Measurements from ENCODE around the gene UBE2O.

Gene UBE2O

GRCh38 chr17:76370261-76370993, 82.5 kb downstream of the UBE2O start:
- Histone ChIP-seq H3K18ac (ENCODE audit: low read depth in 1 of 2, low read length in 2 of 2) (no peak overlapping the region), H3K4me2 (ENCODE audit: low read length, poor library complexity, severe bottlenecking) (no peak overlapping the region), H3K4ac (ENCODE audit: low read depth in 1 of 2, low read length in 2 of 2) (no peak overlapping the region), H2AFZ (ENCODE audit: low read depth, low read length) (no peak overlapping the region), H3K23ac (ENCODE audit: low read length in 2 of 2) (no peak overlapping the region), H2BK120ac (ENCODE audit: low read depth, low read length) (no peak overlapping the region), H3K36me3 (ENCODE audit: control insufficient read depth in 1 of 2, insufficient read depth in 2 of 2, low read depth in 1 of 2, low read length in 2 of 2) (no peaks in the 10 kb centered on the region), H3K14ac (ENCODE audit: low read length in 2 of 2) (no peak overlapping the region), H3K4me3 (ENCODE audit: insufficient read depth in 1 of 2, low read depth in 1 of 2, low read length in 2 of 2) (peak overlapping the region in 1 of 2 experiments; percentile 32), H2BK5ac (ENCODE audit: low read depth, low read length, poor library complexity, severe bottlenecking) (no peak overlapping the region), H2AK5ac (ENCODE audit: low read length, severe bottlenecking) (peak overlapping the region; percentile 43), H3K27me3 (ENCODE audit: control insufficient read depth in 1 of 2, insufficient read depth in 1 of 2, low read length in 2 of 2) (no peaks in the 10 kb centered on the region), H3K9me3 (ENCODE audit: control insufficient read depth, low read length) (no peaks in the 10 kb centered on the region), H3K79me1 (replicated peaks; ENCODE audit: low read length, poor library complexity, severe bottlenecking) (no peaks in the 10 kb centered on the region), H4K91ac (ENCODE audit: low read length) (no peak overlapping the region), H4K8ac (ENCODE audit: low read length) (no peak overlapping the region), H3K27ac (ENCODE audit: low read length, poor library complexity, severe bottlenecking) (no peak overlapping the region), H3K4me1 (ENCODE audit: control insufficient read depth, insufficient read depth, low read depth, low read length) (peaks cover 27% of the 10 kb centered on the region), H2BK15ac (ENCODE audit: low read depth, poor library complexity, severe bottlenecking) (no peak overlapping the region), H3K9ac (ENCODE audit: low read length) (peak overlapping the region; percentile 56), H2BK12ac (ENCODE audit: low read length in 2 of 2) (no peak overlapping the region)
- WGBS: 52% methylated on average over 10 of the region's 11 CpGs
- peak; percentile 88 for DNase-seq

GRCh38 chr17:76369804-76370203, 83.1 kb downstream of the UBE2O start:
- Histone ChIP-seq H2BK120ac (ENCODE audit: low read depth, low read length) (no peak overlapping the region), H3K4me3 (ENCODE audit: insufficient read depth in 1 of 2, low read depth in 1 of 2, low read length in 2 of 2) (peak overlapping the region in 1 of 2 experiments; percentile 32), H2BK15ac (ENCODE audit: low read depth, poor library complexity, severe bottlenecking) (no peak overlapping the region), H2AK5ac (ENCODE audit: low read length, severe bottlenecking) (no peak overlapping the region), H3K9me3 (ENCODE audit: control insufficient read depth, low read length) (no peaks in the 10 kb centered on the region), H3K4me2 (ENCODE audit: low read length, poor library complexity, severe bottlenecking) (no peak overlapping the region), H3K23ac (ENCODE audit: low read length in 2 of 2) (no peak overlapping the region), H3K18ac (ENCODE audit: low read depth in 1 of 2, low read length in 2 of 2) (no peak overlapping the region), H3K4me1 (ENCODE audit: control insufficient read depth, insufficient read depth, low read depth, low read length) (peaks cover 26% of the 10 kb centered on the region), H3K14ac (ENCODE audit: low read length in 2 of 2) (no peak overlapping the region), H2AFZ (ENCODE audit: low read depth, low read length) (no peak overlapping the region), H2BK5ac (ENCODE audit: low read depth, low read length, poor library complexity, severe bottlenecking) (no peak overlapping the region), H3K27me3 (ENCODE audit: control insufficient read depth in 1 of 2, insufficient read depth in 1 of 2, low read length in 2 of 2) (no peaks in the 10 kb centered on the region), H3K9ac (ENCODE audit: low read length) (peak overlapping the region; percentile 34), H3K27ac (ENCODE audit: low read length, poor library complexity, severe bottlenecking) (no peak overlapping the region), H2BK12ac (ENCODE audit: low read length in 2 of 2) (no peak overlapping the region), H3K4ac (ENCODE audit: low read depth in 1 of 2, low read length in 2 of 2) (no peak overlapping the region), H3K79me1 (replicated peaks; ENCODE audit: low read length, poor library complexity, severe bottlenecking) (no peaks in the 10 kb centered on the region), H4K8ac (ENCODE audit: low read length) (no peak overlapping the region), H3K36me3 (ENCODE audit: control insufficient read depth in 1 of 2, insufficient read depth in 2 of 2, low read depth in 1 of 2, low read length in 2 of 2) (no peaks in the 10 kb centered on the region), H4K91ac (ENCODE audit: low read length) (no peak overlapping the region)
- WGBS: 63% methylated on average over 7 of the region's 7 CpGs
- DNase-seq: no peak

DNA sequence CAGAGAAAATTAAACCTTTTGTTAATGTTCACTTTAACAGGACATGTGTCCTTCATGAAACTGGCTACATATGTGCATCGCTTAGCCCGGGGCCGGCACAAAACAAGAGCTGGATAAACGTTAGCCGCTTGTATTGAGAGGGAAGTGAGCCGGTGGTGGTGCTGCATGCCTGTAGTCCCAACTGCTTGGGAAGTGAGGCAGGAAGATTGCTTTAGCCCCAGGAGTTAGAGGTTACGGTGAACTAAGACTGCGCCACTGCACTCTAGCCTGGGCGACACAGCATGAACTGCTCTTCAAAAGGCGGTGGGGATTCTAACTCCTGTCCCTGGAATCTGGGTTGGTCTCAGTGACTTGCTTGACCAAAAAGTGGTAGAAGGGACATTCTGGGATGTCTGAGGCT, 83.6 kb downstream of the UBE2O start:
- Histone ChIP-seq H4K8ac (ENCODE audit: low read length) (no peak overlapping the region), H3K4me3 (ENCODE audit: insufficient read depth in 1 of 2, low read depth in 1 of 2, low read length in 2 of 2) (peak overlapping the region in 1 of 2 experiments; percentile 32), H3K4ac (ENCODE audit: low read depth in 1 of 2, low read length in 2 of 2) (no peak overlapping the region), H3K9ac (ENCODE audit: low read length) (peak overlapping the region; percentile 34), H2BK120ac (ENCODE audit: low read depth, low read length) (no peak overlapping the region), H2AK5ac (ENCODE audit: low read length, severe bottlenecking) (no peak overlapping the region), H3K79me1 (replicated peaks; ENCODE audit: low read length, poor library complexity, severe bottlenecking) (no peaks in the 10 kb centered on the region), H2BK15ac (ENCODE audit: low read depth, poor library complexity, severe bottlenecking) (no peak overlapping the region), H3K18ac (ENCODE audit: low read depth in 1 of 2, low read length in 2 of 2) (no peak overlapping the region), H3K14ac (ENCODE audit: low read length in 2 of 2) (no peak overlapping the region), H3K9me3 (ENCODE audit: control insufficient read depth, low read length) (no peaks in the 10 kb centered on the region), H2BK5ac (ENCODE audit: low read depth, low read length, poor library complexity, severe bottlenecking) (no peak overlapping the region), H4K91ac (ENCODE audit: low read length) (no peak overlapping the region), H3K4me1 (ENCODE audit: control insufficient read depth, insufficient read depth, low read depth, low read length) (peaks cover 26% of the 10 kb centered on the region), H3K23ac (ENCODE audit: low read length in 2 of 2) (no peak overlapping the region), H2BK12ac (ENCODE audit: low read length in 2 of 2) (no peak overlapping the region), H3K27me3 (ENCODE audit: control insufficient read depth in 1 of 2, insufficient read depth in 1 of 2, low read length in 2 of 2) (no peaks in the 10 kb centered on the region), H3K36me3 (ENCODE audit: control insufficient read depth in 1 of 2, insufficient read depth in 2 of 2, low read depth in 1 of 2, low read length in 2 of 2) (no peaks in the 10 kb centered on the region), H2AFZ (ENCODE audit: low read depth, low read length) (no peak overlapping the region), H3K27ac (ENCODE audit: low read length, poor library complexity, severe bottlenecking) (no peak overlapping the region), H3K4me2 (ENCODE audit: low read length, poor library complexity, severe bottlenecking) (no peak overlapping the region)
- 95% methylated on average over 10 of the region's 10 CpGs for WGBS
- no peak for DNase-seq

GRCh38 chr17:76368545-76368944, 84.4 kb downstream of the UBE2O start:
- Histone ChIP-seq H3K23ac (ENCODE audit: low read length in 2 of 2) (no peak overlapping the region), H3K79me1 (replicated peaks; ENCODE audit: low read length, poor library complexity, severe bottlenecking) (no peaks in the 10 kb centered on the region), H4K91ac (ENCODE audit: low read length) (no peak overlapping the region), H3K27me3 (ENCODE audit: control insufficient read depth in 1 of 2, insufficient read depth in 1 of 2, low read length in 2 of 2) (no peaks in the 10 kb centered on the region), H3K27ac (ENCODE audit: low read length, poor library complexity, severe bottlenecking) (no peak overlapping the region), H3K9ac (ENCODE audit: low read length) (peak overlapping the region; percentile 32), H2BK120ac (ENCODE audit: low read depth, low read length) (no peak overlapping the region), H3K18ac (ENCODE audit: low read depth in 1 of 2, low read length in 2 of 2) (no peak overlapping the region), H3K4me3 (ENCODE audit: insufficient read depth in 1 of 2, low read depth in 1 of 2, low read length in 2 of 2) (peak overlapping the region in 1 of 2 experiments; percentile 19), H3K4ac (ENCODE audit: low read depth in 1 of 2, low read length in 2 of 2) (no peak overlapping the region), H2BK15ac (ENCODE audit: low read depth, poor library complexity, severe bottlenecking) (no peak overlapping the region), H3K9me3 (ENCODE audit: control insufficient read depth, low read length) (no peaks in the 10 kb centered on the region), H2AFZ (ENCODE audit: low read depth, low read length) (no peak overlapping the region), H2BK5ac (ENCODE audit: low read depth, low read length, poor library complexity, severe bottlenecking) (no peak overlapping the region), H4K8ac (ENCODE audit: low read length) (no peak overlapping the region), H3K36me3 (ENCODE audit: control insufficient read depth in 1 of 2, insufficient read depth in 2 of 2, low read depth in 1 of 2, low read length in 2 of 2) (no peaks in the 10 kb centered on the region), H3K4me2 (ENCODE audit: low read length, poor library complexity, severe bottlenecking) (no peak overlapping the region), H2AK5ac (ENCODE audit: low read length, severe bottlenecking) (no peak overlapping the region), H3K4me1 (ENCODE audit: control insufficient read depth, insufficient read depth, low read depth, low read length) (peaks cover 22% of the 10 kb centered on the region), H3K14ac (ENCODE audit: low read length in 2 of 2) (no peak overlapping the region), H2BK12ac (ENCODE audit: low read length in 2 of 2) (no peak overlapping the region)
- WGBS: 80% methylated on average over 10 of the region's 11 CpGs
- DNase-seq: no peak

Data from mesenchymal stem cell (in vitro differentiated cells and primary cell).